OCI-LY7 (cell line): Measurements from ENCODE around the gene ASB4.

Experiments
- CTCF ChIP-seq: fragments of 200-600 bp; sonication (generic); conservative IDR thresholded peaks from 2 replicates; pipeline ENCODE4 v1.5.1; 2014; ENCODE audit warnings: mild to moderate bottlenecking, antibody characterized with exemption, low read length, moderate library complexity, mixed read lengths
- EZH2phosphoT487 ChIP-seq: fragments of 200-600 bp; sonication (generic); IDR thresholded peaks from 2 replicates; pipeline ENCODE4 v1.6.1; 2018; ENCODE audit warnings: low read depth, borderline replicate concordance, mild to moderate bottlenecking, mixed run types, antibody characterized with exemption, low read length, moderate library complexity, mixed read lengths

- TF ChIP-seq CTCF: no peak
- TF ChIP-seq EZH2phosphoT487: no peak
Observed at GRCh38 chr7:95560674-95561073, 74.9 kb downstream of the ASB4 start.
